Trophoblast cell (in vitro differentiated cells and primary cell): ENCODE measurements around the gene PIK3R3.

Experiments
- DNase-seq, 2 donors: peaks; one replicate each; pipeline ENCODE4 v3.0.0-alpha.2; 2016
- H2AFZ ChIP-seq: 2 replicates; pipeline ENCODE4 v1.6.1; 2013; ENCODE audit warnings: low read length, moderate library complexity, mild to moderate bottlenecking; ENCODE audit not compliant: insufficient read depth, poor library complexity
- H2AK5ac ChIP-seq: 2 replicates; pipeline ENCODE4 v1.6.1; 2013; ENCODE audit warnings: mild to moderate bottlenecking, low read length
- H2BK120ac ChIP-seq: 2 replicates; pipeline ENCODE4 v1.6.1; 2013; ENCODE audit warnings: low read length, mild to moderate bottlenecking, moderate library complexity; ENCODE audit not compliant: insufficient read depth, poor library complexity
- H2BK12ac ChIP-seq: 2 replicates; pipeline ENCODE4 v1.6.1; 2013; ENCODE audit warnings: mild to moderate bottlenecking, low read length, moderate library complexity
- H2BK5ac ChIP-seq: 2 replicates; pipeline ENCODE4 v1.6.1; 2013; ENCODE audit warnings: low read length, low read depth, moderate library complexity, mild to moderate bottlenecking; ENCODE audit not compliant: poor library complexity
- H3K14ac ChIP-seq: 2 replicates; pipeline ENCODE4 v1.6.1; 2013; ENCODE audit warnings: mild to moderate bottlenecking, low read length
- H3K18ac ChIP-seq: 2 replicates; pipeline ENCODE4 v1.6.1; 2013; ENCODE audit warnings: mild to moderate bottlenecking, low read length
- H3K23ac ChIP-seq: 2 replicates; pipeline ENCODE4 v1.6.1; 2013; ENCODE audit warnings: low read length
- H3K27ac ChIP-seq: 2 replicates; pipeline ENCODE4 v1.5.1; 2013; ENCODE audit warnings: low read depth, mild to moderate bottlenecking, inconsistent platforms, low read length, moderate library complexity
- H3K27me3 ChIP-seq: 2 replicates; pipeline ENCODE4 v1.6.1; 2013; ENCODE audit warnings: inconsistent platforms, mild to moderate bottlenecking, low read length, moderate library complexity; ENCODE audit not compliant: insufficient read depth
- H3K36me3 ChIP-seq, 2 experiments: 1 replicate in 1 of 2; 2 replicates in 1 of 2; pipeline ENCODE4 v1.6.1; 2013; ENCODE audit warnings: low read length in 2 of 2, mild to moderate bottlenecking in 2 of 2, moderate library complexity in 1 of 2; ENCODE audit not compliant: insufficient read depth in 2 of 2, control insufficient read depth in 1 of 2
- H3K4ac ChIP-seq: 2 replicates; pipeline ENCODE4 v1.6.1; 2013; ENCODE audit warnings: low read depth, mild to moderate bottlenecking, low read length, moderate library complexity
- H3K4me1 ChIP-seq, 2 experiments: 1 replicate in 1 of 2; 2 replicates in 1 of 2; pipeline ENCODE4 v1.6.1; 2013; ENCODE audit warnings: low read length in 2 of 2, mild to moderate bottlenecking in 2 of 2, moderate library complexity in 1 of 2; ENCODE audit not compliant: insufficient read depth in 2 of 2, control insufficient read depth in 1 of 2
- H3K4me2 ChIP-seq: 2 replicates; pipeline ENCODE4 v1.6.1; 2013; ENCODE audit warnings: inconsistent platforms, mild to moderate bottlenecking, low read length, moderate library complexity
- H3K4me3 ChIP-seq: 2 replicates; pipeline ENCODE4 v1.5.1; 2013; ENCODE audit warnings: mild to moderate bottlenecking, low read depth, low read length, inconsistent platforms
- H3K79me1 ChIP-seq: one replicate; pipeline ENCODE4 v1.6.1; 2013; ENCODE audit warnings: low read length
- H3K79me2 ChIP-seq: 2 replicates; pipeline ENCODE4 v1.6.1; 2013; ENCODE audit warnings: low read length, mild to moderate bottlenecking; ENCODE audit not compliant: control insufficient read depth, insufficient read depth, poor library complexity
- H3K9ac ChIP-seq: 2 replicates; pipeline ENCODE4 v1.6.1; 2013; ENCODE audit warnings: mild to moderate bottlenecking, low read length
- H3K9me3 ChIP-seq: 2 replicates; pipeline ENCODE4 v1.6.1; 2013; ENCODE audit warnings: low read depth, mild to moderate bottlenecking, control low read depth, inconsistent platforms, low read length; ENCODE audit not compliant: insufficient read depth
- H4K12ac ChIP-seq: 2 replicates; pipeline ENCODE4 v1.6.1; 2013; ENCODE audit warnings: low read depth, mild to moderate bottlenecking, low read length, moderate library complexity
- H4K8ac ChIP-seq: 2 replicates; pipeline ENCODE4 v1.6.1; 2013; ENCODE audit warnings: low read depth, mild to moderate bottlenecking, low read length, moderate library complexity
- H4K91ac ChIP-seq: one replicate; pipeline ENCODE4 v1.6.1; 2013; ENCODE audit warnings: low read depth, mild to moderate bottlenecking, low read length, moderate library complexity
- WGBS: extraction: QIAGEN DNeasy Blood & Tissue Kit; methylation state at CpG from one replicate; pipeline ENCODE4 v1.1.7; 2013; ENCODE audit warnings: missing lambda C conversion rate; ENCODE audit not compliant: insufficient read length, insufficient coverage; ENCODE audit errors: extremely low coverage; 5-methylcytosine and 5-hydroxymethylcytosine counted together

PIK3R3 gene

GRCh38 chr1:46087891-46088290 lies 44.5 kb downstream of the PIK3R3 start:
- no peak overlapping the region for H2BK5ac ChIP-seq
- H3K9me3 ChIP-seq = no peaks in the 10 kb centered on the region
- H4K12ac ChIP-seq = no peak overlapping the region
- no peaks in the 10 kb centered on the region for H3K4me1 ChIP-seq
- H3K4ac ChIP-seq = no peak overlapping the region
- no peak overlapping the region for H3K4me2 ChIP-seq
- no peaks in the 10 kb centered on the region for H3K79me1 ChIP-seq
- H3K27ac ChIP-seq = no peak overlapping the region
- no peak overlapping the region for H3K4me3 ChIP-seq
- no peak overlapping the region for H3K23ac ChIP-seq
- DNase-seq = no peak
- H3K79me2 ChIP-seq = no peaks in the 10 kb centered on the region
- no peak overlapping the region for H4K91ac ChIP-seq
- no peak overlapping the region for H2BK12ac ChIP-seq
- no peak overlapping the region for H2BK120ac ChIP-seq
- WGBS = no CpG with 5 or more reads among the region's 1 CpG
- no peak overlapping the region for H3K9ac ChIP-seq
- no peak overlapping the region for H3K14ac ChIP-seq
- no peaks in the 10 kb centered on the region for H3K27me3 ChIP-seq
- H4K8ac ChIP-seq = no peak overlapping the region
- H3K18ac ChIP-seq = no peak overlapping the region
- H3K36me3 ChIP-seq = no peaks in the 10 kb centered on the region
- no peak overlapping the region for H2AK5ac ChIP-seq
- no peak overlapping the region for H2AFZ ChIP-seq

GRCh38 chr1:46086576-46086975 lies 45.9 kb downstream of the PIK3R3 start:
- Histone ChIP-seq H3K4me1 (no peaks in the 10 kb centered on the region), H3K36me3 (no peaks in the 10 kb centered on the region), H3K4me2 (no peak overlapping the region), H3K23ac (no peak overlapping the region), H3K14ac (no peak overlapping the region), H3K4ac (no peak overlapping the region), H2BK5ac (no peak overlapping the region), H3K27me3 (no peaks in the 10 kb centered on the region), H2BK12ac (no peak overlapping the region), H3K4me3 (no peak overlapping the region), H4K12ac (no peak overlapping the region), H3K27ac (no peak overlapping the region), H2AK5ac (no peak overlapping the region), H3K79me2 (no peaks in the 10 kb centered on the region), H2AFZ (no peak overlapping the region), H3K79me1 (no peaks in the 10 kb centered on the region), H3K9me3 (no peaks in the 10 kb centered on the region), H2BK120ac (no peak overlapping the region), H3K18ac (no peak overlapping the region), H3K9ac (no peak overlapping the region), H4K8ac (no peak overlapping the region), H4K91ac (no peak overlapping the region)
- no peak for DNase-seq
- WGBS = no CpG with 5 or more reads among the region's 5 CpGs

GRCh38 chr1:46084553-46085451 lies 47.6 kb downstream of the PIK3R3 start:
- Histone ChIP-seq H2AFZ (no peak overlapping the region), H3K4me1 (no peaks in the 10 kb centered on the region), H3K23ac (no peak overlapping the region), H3K27me3 (no peaks in the 10 kb centered on the region), H2BK5ac (no peak overlapping the region), H2AK5ac (no peak overlapping the region), H2BK120ac (no peak overlapping the region), H3K27ac (no peak overlapping the region), H4K91ac (no peak overlapping the region), H3K4me3 (no peak overlapping the region), H4K8ac (no peak overlapping the region), H4K12ac (no peak overlapping the region), H3K79me2 (no peaks in the 10 kb centered on the region), H3K36me3 (no peaks in the 10 kb centered on the region), H3K9ac (no peak overlapping the region), H2BK12ac (no peak overlapping the region), H3K79me1 (no peaks in the 10 kb centered on the region), H3K18ac (no peak overlapping the region), H3K4ac (no peak overlapping the region), H3K4me2 (no peak overlapping the region), H3K14ac (no peak overlapping the region), H3K9me3 (peaks cover 2% of the 10 kb centered on the region)
- WGBS = no CpG with 5 or more reads among the region's 1 CpG
- peak in 1 of 2 donors; percentile 56 for DNase-seq

GRCh38 chr1:46083579-46083978 lies 48.9 kb downstream of the PIK3R3 start:
- Histone ChIP-seq H3K27ac (no peak overlapping the region), H3K4me2 (no peak overlapping the region), H2BK120ac (no peak overlapping the region), H3K9me3 (peaks cover 2% of the 10 kb centered on the region), H3K23ac (no peak overlapping the region), H3K18ac (no peak overlapping the region), H4K91ac (no peak overlapping the region), H2AK5ac (no peak overlapping the region), H3K4ac (no peak overlapping the region), H2BK5ac (no peak overlapping the region), H4K12ac (no peak overlapping the region), H3K9ac (no peak overlapping the region), H3K79me2 (no peaks in the 10 kb centered on the region), H2AFZ (no peak overlapping the region), H3K79me1 (no peaks in the 10 kb centered on the region), H3K4me1 (no peaks in the 10 kb centered on the region), H2BK12ac (no peak overlapping the region), H3K14ac (no peak overlapping the region), H3K4me3 (no peak overlapping the region), H3K27me3 (no peaks in the 10 kb centered on the region), H3K36me3 (no peaks in the 10 kb centered on the region), H4K8ac (no peak overlapping the region)
- no peak for DNase-seq
